HG02642 (cell line): ENCODE measurements around the gene CDO1.
A peak's percentile ranks its signal among the peaks of the same experiment; 100 is the strongest.

Source experiments
- ATAC-seq: cut with Tn5 transposase; IDR thresholded peaks from one replicate; pipeline ENCODE4 v1.9.1; 2021; ENCODE audit warnings: mild to moderate bottlenecking; ENCODE audit not compliant: unreplicated experiment, poor library complexity

The CDO1 gene

DNA sequence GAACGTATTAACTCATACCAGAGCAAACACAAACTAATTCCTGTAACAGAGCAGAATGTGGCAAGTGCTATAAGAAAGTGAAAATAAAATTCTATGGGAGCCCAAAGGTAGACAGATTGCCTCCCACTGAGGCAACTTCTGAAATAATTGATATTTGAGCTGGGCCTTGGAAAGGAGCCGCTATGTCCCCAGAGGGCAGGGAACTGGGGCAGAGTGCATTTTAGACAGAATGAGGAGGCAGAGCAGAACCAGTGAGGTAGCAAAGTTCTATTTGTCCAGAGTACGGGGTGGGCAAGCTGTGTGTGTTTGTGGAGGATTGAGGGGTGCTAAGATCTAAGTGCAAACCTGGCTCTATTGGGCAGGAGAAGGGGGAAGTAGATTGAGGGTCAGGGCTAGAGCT is 19.8 kb downstream of the CDO1 start:
- ATAC-seq: no peak

GRCh38 chr5:115795700-115796099 is 20.8 kb downstream of the CDO1 start:
- no peak for ATAC-seq

DNA sequence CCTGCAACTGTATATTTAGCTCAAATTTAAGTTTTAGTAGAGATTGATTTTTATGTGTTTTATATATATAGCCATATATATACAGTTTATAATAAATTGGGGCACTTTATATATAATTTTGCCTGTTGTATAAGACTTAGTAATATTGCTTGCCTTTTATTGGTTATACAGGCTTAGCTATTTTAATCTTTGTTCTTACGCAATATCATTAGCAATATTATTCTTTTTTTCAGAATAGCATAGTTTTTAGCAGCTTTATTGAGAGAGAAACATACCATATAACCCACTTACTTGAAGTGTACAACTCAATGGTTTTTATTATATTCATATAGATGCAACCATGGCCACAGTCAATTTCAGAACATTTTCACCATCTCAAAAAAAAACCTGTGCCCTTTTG is 28.0 kb downstream of the CDO1 start:
- ATAC-seq: no peak

GRCh38 chr5:115787426-115787825 is 29.0 kb downstream of the CDO1 start:
- ATAC-seq: no peak

GRCh38 chr5:115785381-115786065 is 30.9 kb downstream of the CDO1 start:
- no peak for ATAC-seq

GRCh38 chr5:115778417-115778816 is 38.0 kb downstream of the CDO1 start:
- ATAC-seq: no peak

DNA sequence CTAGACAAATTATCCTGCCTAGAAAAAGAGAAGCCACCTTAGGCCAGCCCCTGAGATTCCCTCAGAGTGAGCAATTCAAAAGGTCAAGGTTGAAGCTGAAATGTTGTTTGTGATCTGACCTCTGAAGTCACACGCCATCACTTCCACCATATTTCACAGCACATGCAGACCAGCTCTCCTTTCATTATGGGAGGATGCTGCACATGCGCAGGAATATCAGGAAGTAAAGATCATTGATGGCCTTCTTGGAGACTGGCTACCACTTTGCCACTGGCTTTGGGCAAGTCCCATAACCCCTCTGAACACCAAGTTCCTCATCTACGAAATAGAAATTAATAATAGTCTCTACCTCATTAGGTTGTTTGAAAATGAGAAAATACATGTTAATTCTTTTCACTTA is 39.5 kb downstream of the CDO1 start:
- ATAC-seq: no peak

DNA sequence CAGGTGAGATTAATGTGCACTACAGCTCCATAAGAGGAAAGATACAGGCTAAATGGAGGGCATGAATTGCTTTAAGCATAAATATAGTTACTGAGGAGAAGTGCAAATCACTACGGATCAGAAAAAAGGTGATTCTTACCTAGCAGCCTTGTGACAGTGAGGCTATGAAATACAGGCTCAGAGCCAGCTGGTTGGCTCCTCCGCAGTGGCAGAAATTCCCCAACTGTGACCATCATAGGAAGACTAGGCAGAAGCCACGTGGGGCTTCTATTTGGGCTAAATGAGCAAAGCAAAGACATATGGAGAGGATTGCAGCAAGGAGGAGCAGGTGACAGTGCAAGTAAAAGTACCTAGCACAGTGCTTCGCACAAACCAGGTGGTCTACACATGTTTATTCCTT is 40.5 kb downstream of the CDO1 start:
- no peak for ATAC-seq

DNA sequence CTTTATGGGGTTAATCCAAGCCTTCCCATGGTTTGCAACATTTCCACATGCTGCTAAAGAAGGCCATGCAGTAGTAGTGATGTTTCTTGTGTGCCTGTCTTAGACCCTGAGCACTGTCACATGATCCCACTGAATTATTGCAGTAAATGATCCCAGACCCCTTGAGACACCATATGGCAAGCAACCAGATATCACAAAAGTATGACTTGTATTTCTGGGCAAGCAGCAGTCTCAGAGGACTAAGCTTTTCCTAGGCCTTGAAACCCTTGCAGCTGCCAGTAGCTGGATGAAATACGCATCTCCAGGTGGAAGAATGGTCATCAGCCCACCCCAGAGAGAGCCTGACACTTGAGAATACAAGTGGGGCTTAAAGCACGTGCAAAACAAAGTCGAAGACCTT is 41.8 kb downstream of the CDO1 start:
- ATAC-seq: no peak

DNA sequence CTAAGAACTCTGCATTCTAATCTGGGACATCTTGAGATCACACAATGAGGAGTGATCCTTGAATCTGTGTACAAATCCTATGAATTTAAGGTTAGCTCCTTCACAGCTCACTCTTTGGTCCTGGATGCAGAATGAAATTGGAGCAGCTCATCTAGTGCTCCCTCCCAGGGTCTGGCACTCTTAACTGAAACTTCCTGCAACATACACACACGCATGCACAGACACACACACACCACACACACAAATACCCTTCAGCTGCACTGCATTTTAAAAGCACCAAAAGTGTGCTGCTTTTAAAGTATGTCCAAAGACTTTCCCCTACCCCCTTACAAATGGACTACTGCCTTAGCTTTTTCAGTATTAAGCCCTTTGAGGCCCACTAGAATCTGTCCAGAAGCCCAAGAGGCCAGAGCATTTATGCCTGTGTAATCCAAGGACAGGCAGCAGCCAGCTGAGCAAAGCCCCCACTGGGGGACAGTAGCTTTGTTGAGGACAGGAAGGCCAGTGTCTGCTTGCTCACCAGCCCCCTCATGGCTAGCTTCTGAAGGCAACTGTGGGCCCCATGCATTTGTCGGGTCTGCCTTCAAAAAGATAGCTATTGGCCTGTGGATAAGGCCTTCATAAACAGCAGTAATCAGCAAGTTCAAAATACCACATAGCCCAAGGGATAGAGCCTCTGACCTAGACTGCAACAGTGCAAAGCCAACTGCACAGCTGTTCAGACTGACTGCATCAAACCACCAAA is 43.6 kb downstream of the CDO1 start:
- ATAC-seq: no peak

DNA sequence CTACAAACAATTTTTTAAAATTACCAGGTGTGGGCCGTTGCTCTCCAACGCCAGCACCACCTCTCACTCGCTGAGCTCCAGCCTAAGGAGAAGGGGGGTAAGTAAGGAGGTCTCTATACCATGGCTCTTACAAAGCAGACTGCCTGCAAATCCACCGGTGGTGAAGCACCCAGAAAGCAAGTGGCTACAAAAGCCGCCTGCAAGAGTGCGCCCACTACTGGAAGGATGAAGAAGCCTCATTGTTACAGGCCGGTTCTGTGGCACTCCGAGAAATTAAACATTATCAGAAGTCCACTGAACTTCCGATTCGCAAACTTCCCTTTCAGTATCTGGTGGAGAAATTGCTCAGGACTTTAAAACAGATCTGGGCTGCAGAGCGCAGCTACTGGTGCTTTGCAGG is 46.0 kb downstream of the CDO1 start:
- ATAC-seq: no peak

DNA sequence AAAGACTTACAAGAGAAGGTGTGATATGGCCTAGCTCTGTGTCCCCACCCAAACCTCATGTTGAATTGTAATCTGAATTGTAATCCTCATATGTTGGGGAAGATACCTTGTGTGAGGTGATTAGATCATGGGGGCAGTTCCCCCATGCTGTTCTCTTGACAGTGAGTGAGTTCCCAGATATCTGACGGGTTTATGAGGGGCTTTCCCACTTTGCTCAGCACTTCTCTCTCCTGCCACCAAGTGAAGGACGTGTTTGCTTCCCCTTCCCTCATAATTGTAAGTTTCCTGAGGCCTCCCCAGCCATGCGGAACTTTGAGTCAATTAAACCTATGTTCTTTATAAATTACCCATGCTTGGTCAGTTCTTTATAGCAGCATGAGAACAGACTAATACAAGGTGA is 49.0 kb downstream of the CDO1 start:
- no peak for ATAC-seq

DNA sequence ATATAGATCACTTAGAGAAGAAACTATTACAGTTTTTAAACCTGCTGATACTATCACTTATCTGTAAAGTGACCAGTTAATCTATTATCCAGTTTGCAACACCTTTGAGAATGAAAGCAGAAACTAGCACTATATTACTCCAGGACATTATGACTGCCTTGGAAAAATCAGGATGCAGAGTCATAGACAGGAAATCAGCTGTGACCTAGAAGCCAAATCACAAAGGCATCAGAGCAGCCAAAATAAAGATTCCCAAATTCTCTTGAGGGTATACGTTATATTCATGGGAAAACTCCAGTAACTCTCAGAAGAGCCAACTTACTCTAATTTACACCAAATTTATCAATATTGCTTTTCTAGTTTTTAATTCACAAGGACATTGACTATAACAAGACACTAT is 49.9 kb downstream of the CDO1 start:
- no peak for ATAC-seq

DNA sequence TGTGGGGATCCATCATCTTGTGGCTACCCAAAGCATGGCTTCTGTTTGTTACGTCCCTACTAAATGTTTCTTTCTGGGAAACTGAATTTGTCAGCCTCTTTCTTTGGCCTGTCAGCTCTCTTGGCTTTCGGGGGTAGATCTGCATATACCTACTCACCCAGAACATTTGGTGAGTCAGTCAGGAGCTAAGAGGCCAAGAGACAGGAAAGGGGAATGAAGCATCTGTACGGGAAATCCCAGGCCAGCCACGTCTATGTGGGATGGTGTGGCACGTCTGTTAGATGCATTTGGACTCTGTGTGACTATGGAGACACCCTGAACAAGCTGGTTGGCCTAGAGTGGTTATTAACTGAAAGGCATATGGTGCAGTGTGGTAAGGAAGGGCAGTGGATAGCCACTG is 58.1 kb downstream of the CDO1 start:
- peak; percentile 60 for ATAC-seq

DNA sequence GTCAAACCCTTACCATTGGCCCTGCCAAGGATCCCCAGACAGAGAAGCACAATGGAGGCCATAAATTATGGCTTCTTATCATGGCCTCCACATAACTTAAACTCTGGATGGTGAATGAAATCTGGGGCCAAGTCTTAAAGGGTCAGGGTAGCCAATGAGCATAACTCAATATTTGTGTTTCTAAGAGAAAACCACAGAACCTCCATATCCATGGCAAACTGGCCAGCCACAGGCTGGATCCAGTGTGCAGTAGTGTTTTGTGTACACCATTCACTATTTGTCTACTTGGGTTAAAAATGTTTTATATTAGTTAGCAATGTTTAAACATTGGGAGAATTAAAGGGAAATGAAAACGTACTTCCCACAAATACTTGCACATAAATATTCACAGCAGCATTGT is 60.8 kb downstream of the CDO1 start:
- no peak for ATAC-seq
